Loucy (cell line): ENCODE results near the gene EPHA6.

Experiments used
- CTCF ChIP-seq: fragments of 200-600 bp; sonication (generic); conservative IDR thresholded peaks from 2 replicates; pipeline ENCODE4 v1.5.1; 2014; ENCODE audit warnings: mild to moderate bottlenecking, antibody characterized with exemption, low read length
- EZH2phosphoT487 ChIP-seq: fragments of 200-600 bp; IDR thresholded peaks from 2 replicates; pipeline ENCODE4 v1.6.1; 2018; ENCODE audit warnings: antibody characterized with exemption, mild to moderate bottlenecking, moderate library complexity, borderline replicate concordance

GRCh38 chr3:96991231-96991630 lies 176.8 kb downstream of the EPHA6 start:
- no peak for TF ChIP-seq CTCF
- no peak for TF ChIP-seq EZH2phosphoT487
